CD4-positive, alpha-beta memory T cell (primary cell): ENCODE measurements around the gene BABAM2. TPM values are rescaled to one million over a fixed set of nuclear protein-coding genes. Genes with fewer than 3 reads are reported as not detected.
"Not testable (repeated sequence)": the region's sequence is repeated elsewhere in the genome, so short reads cannot be mapped to it uniquely, and the experiment has no call there.

Experiments used
- CTCF ChIA-PET: fragments of 350-600 bp; sonication (Branson Sonifier 250); formaldehyde crosslinking; loops from one replicate; lab custom pipeline; 2021; ENCODE audit warnings: inconsistent platforms; ENCODE audit not compliant: partially characterized antibody; lab: Charles Lee
- POLR2A ChIA-PET: fragments of 350-600 bp; sonication (Branson Sonifier 250); formaldehyde crosslinking; loops from one replicate; lab custom pipeline; 2021; ENCODE audit not compliant: partially characterized antibody; lab: Charles Lee
- DNase-seq, 5 donors: peaks; one replicate each; pipeline versions ENCODE4 v3.0.0 to v3.0.0-alpha.2; 2020 to 2022; ENCODE audit warnings: mixed read lengths in 1 of 5
- H3K27ac ChIP-seq: one replicate; pipeline ENCODE4 v1.7.0; 2013; ENCODE audit warnings: low read depth, low read length
- H3K27me3 ChIP-seq: 2 replicates; pipeline ENCODE4 v1.7.0; 2013; ENCODE audit warnings: mild to moderate bottlenecking, low read length, moderate library complexity; ENCODE audit not compliant: insufficient read depth
- H3K36me3 ChIP-seq: 2 replicates; pipeline ENCODE4 v1.7.0; 2013; ENCODE audit warnings: mild to moderate bottlenecking, low read length, moderate library complexity; ENCODE audit not compliant: insufficient read depth
- H3K4me1 ChIP-seq: 2 replicates; pipeline ENCODE4 v1.7.0; 2013; ENCODE audit warnings: mild to moderate bottlenecking, low read length, moderate library complexity; ENCODE audit not compliant: insufficient read depth
- H3K4me3 ChIP-seq, 2 donors: one replicate each; pipeline ENCODE4 v1.7.0; 2013; ENCODE audit warnings: low read length in 2 of 2, mild to moderate bottlenecking in 1 of 2
- H3K9me3 ChIP-seq, 2 donors: one replicate each; pipeline ENCODE4 v1.7.0; 2013; ENCODE audit warnings: low read length in 2 of 2, control low read depth in 1 of 2; ENCODE audit not compliant: control insufficient read depth in 1 of 2
- H3K27ac Mint-ChIP-seq, 7 donors: one replicate each; pipeline ENCODE4 v1.8.0; 2020 to 2021; ENCODE audit warnings: mixed read lengths in 7 of 7, mild to moderate bottlenecking in 6 of 7, inconsistent platforms in 3 of 7, moderate library complexity in 3 of 7
- H3K27me3 Mint-ChIP-seq, 2 donors: one replicate each; pipeline ENCODE4 v1.8.0; 2020 to 2021; ENCODE audit warnings: mixed read lengths in 2 of 2
- H3K36me3 Mint-ChIP-seq, 2 donors: one replicate each; pipeline ENCODE4 v1.8.0; 2020 to 2021; ENCODE audit warnings: mixed read lengths in 2 of 2, inconsistent platforms in 1 of 2, mild to moderate bottlenecking in 1 of 2
- H3K4me1 Mint-ChIP-seq, 4 donors: one replicate each; pipeline ENCODE4 v1.8.0; 2020 to 2021; ENCODE audit warnings: mixed read lengths in 4 of 4, mild to moderate bottlenecking in 1 of 4
- H3K4me3 Mint-ChIP-seq, 8 donors: one replicate each; pipeline ENCODE4 v1.8.0; 2020 to 2021; ENCODE audit warnings: mixed read lengths in 8 of 8, mild to moderate bottlenecking in 7 of 8, moderate library complexity in 6 of 8, inconsistent platforms in 3 of 8
- H3K9me3 Mint-ChIP-seq, 8 donors: one replicate each; pipeline ENCODE4 v1.8.0; 2020 to 2021; ENCODE audit warnings: mixed read lengths in 8 of 8, mild to moderate bottlenecking in 5 of 8, inconsistent platforms in 3 of 8, moderate library complexity in 1 of 8
- intact Hi-C: fragments of 100-400 bp; cut with micrococcal nuclease; formaldehyde crosslinking; loops from one replicate; pipeline ENCODE4 v1.15.1; 2023
- polyA plus RNA-seq, 2 donors: library from polyadenylated mRNA; unstranded; fragments of 300-500 nt; fragmentation: Illumina TruSeq; gene quantifications; one replicate each; pipeline ENCODE4 v1.2.3, GENCODE V29; 2021
- total RNA-seq, 2 experiments: library from RNA; stranded (reverse); gene quantifications; one replicate each; pipeline ENCODE4 v1.2.3, GENCODE V29; 2021

Gene BABAM2
- total and polyA plus RNA-seq, 4 experiments from 2014 or later = 37.3 to 60.1 (median 48.2) TPM

- H3K36me3 Mint-ChIP-seq = peaks cover 3 to 11% of the 10 kb centered on the region in 2 donors
- CTCF ChIA-PET = not testable (repeated sequence)
These were observed 223.2 kb downstream of the BABAM2 start for GRCh38 chr2:28113771-28114170.

GRCh38 chr2:28117104-28117596 is 226.6 kb downstream of the BABAM2 start:
- Mint-ChIP-seq H3K4me1 (peaks cover 0 to 7% (median 3%) of the 10 kb centered on the region in 4 donors), H3K36me3 (peaks cover 3 to 5% of the 10 kb centered on the region in 2 donors), H3K27me3 (no peaks in the 10 kb centered on the region), H3K27ac (no peak overlapping the region), H3K9me3 (peaks cover 0 to 7% (median 0%) of the 10 kb centered on the region in 8 donors), H3K4me3 (no peak overlapping the region)
- H3K4me1 ChIP-seq = no peaks in the 10 kb centered on the region
- no peaks in the 10 kb centered on the region for H3K27me3 ChIP-seq
- POLR2A ChIA-PET = no interaction called here
- no peaks in the 10 kb centered on the region for H3K36me3 ChIP-seq
- H3K27ac ChIP-seq = no peak overlapping the region
- no peak overlapping the region for H3K4me3 ChIP-seq
- CTCF ChIA-PET = interaction anchor here (0.6 kb wide), 1 partner anchor 20 kb away, joined by 3 read pairs; no protein-coding TSS in a partner anchor
- DNase-seq = no peak
- intact Hi-C loops = no loop called here
- H3K9me3 ChIP-seq = no peaks in the 10 kb centered on the region

More at GRCh38 chr2:28113771-28114170, 223.2 kb downstream of the BABAM2 start:
- H3K27ac Mint-ChIP-seq, H3K27ac ChIP-seq, H3K4me1 ChIP-seq, H3K36me3 ChIP-seq, POLR2A ChIA-PET, H3K4me1 Mint-ChIP-seq, H3K9me3 ChIP-seq, DNase-seq, H3K27me3 ChIP-seq, H3K9me3 Mint-ChIP-seq, H3K27me3 Mint-ChIP-seq, H3K4me3 ChIP-seq, intact Hi-C loops, H3K4me3 Mint-ChIP-seq: not testable (repeated sequence)

GRCh38 chr2:28119631-28120030 is 229.1 kb downstream of the BABAM2 start:
- H3K27me3 ChIP-seq = no peaks in the 10 kb centered on the region
- no peaks in the 10 kb centered on the region for H3K4me1 ChIP-seq
- Mint-ChIP-seq H3K36me3 (peaks cover 3 to 5% of the 10 kb centered on the region in 2 donors), H3K27ac (no peak overlapping the region), H3K9me3 (peaks cover 0 to 7% (median 0%) of the 10 kb centered on the region in 8 donors), H3K4me3 (no peak overlapping the region), H3K27me3 (no peaks in the 10 kb centered on the region), H3K4me1 (peaks cover 0 to 2% (median 0%) of the 10 kb centered on the region in 4 donors)
- H3K36me3 ChIP-seq = no peaks in the 10 kb centered on the region
- H3K4me3 ChIP-seq = no peak overlapping the region
- H3K9me3 ChIP-seq = no peaks in the 10 kb centered on the region
- POLR2A ChIA-PET = no interaction called here
- CTCF ChIA-PET = no interaction called here
- no peak overlapping the region for H3K27ac ChIP-seq
- intact Hi-C loops = no loop called here
- DNase-seq = no peak

DNA sequence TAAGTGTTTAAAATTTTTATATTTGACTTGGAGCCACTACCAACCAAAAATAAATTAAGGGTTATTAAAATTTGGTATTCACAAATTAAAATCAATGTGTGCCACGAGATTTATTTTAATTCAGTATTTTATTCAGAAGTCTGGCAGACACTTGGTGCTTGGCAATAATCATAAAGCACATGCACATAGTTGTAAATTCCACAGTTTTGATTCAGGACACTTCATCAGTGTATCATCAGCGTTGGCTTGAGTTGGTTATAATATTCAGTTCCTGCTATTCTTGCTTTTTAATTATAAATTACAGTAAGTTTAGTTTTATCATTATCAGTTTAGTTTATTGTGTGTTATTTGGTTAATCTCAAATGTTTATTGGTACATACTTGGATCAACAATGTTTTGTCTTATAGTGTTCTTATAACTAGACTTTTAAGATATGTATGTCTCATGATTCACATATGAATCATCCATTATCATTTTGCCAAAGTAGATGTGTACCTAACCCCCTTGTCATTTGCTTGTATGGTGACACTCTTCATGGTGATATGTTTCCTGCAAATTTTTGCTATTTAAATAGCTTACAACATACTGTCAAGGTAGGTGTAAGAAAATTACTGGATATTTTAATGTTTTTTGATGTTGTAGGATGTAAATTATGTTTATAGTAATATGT is 237.9 kb downstream of the BABAM2 start:
- Histone ChIP-seq H3K4me3 (no peak overlapping the region), H3K27ac (no peak overlapping the region), H3K36me3 (no peaks in the 10 kb centered on the region), H3K4me1 (no peaks in the 10 kb centered on the region), H3K9me3 (no peaks in the 10 kb centered on the region), H3K27me3 (no peaks in the 10 kb centered on the region)
- CTCF ChIA-PET = no interaction called here
- Mint-ChIP-seq H3K4me3 (no peak overlapping the region), H3K4me1 (peaks cover 0 to 4% (median under 1%) of the 10 kb centered on the region in 4 donors), H3K27me3 (no peaks in the 10 kb centered on the region), H3K27ac (no peak overlapping the region), H3K9me3 (no peaks in the 10 kb centered on the region), H3K36me3 (peaks cover 9 to 23% of the 10 kb centered on the region in 2 donors)
- no peak for DNase-seq
- intact Hi-C loops = no loop called here
- POLR2A ChIA-PET = no interaction called here

GRCh38 chr2:28129955-28130695 is 239.6 kb downstream of the BABAM2 start:
- no peaks in the 10 kb centered on the region for H3K9me3 ChIP-seq
- H3K27ac ChIP-seq = no peak overlapping the region
- H3K9me3 Mint-ChIP-seq = no peaks in the 10 kb centered on the region
- POLR2A ChIA-PET = no interaction called here
- peaks cover 0 to 16% (median 11%) of the 10 kb centered on the region in 4 donors for H3K4me1 Mint-ChIP-seq
- H3K27me3 ChIP-seq = no peaks in the 10 kb centered on the region
- H3K27ac Mint-ChIP-seq = peak overlapping the region in 1 of 7 donors; percentile 32
- CTCF ChIA-PET = no interaction called here
- H3K4me3 Mint-ChIP-seq = no peak overlapping the region
- DNase-seq = no peak
- no peak overlapping the region for H3K4me3 ChIP-seq
- no peaks in the 10 kb centered on the region for H3K27me3 Mint-ChIP-seq
- H3K36me3 ChIP-seq = no peaks in the 10 kb centered on the region
- H3K4me1 ChIP-seq = peaks cover 15% of the 10 kb centered on the region
- peaks cover 9 to 23% of the 10 kb centered on the region in 2 donors for H3K36me3 Mint-ChIP-seq
- intact Hi-C loops = no loop called here

DNA sequence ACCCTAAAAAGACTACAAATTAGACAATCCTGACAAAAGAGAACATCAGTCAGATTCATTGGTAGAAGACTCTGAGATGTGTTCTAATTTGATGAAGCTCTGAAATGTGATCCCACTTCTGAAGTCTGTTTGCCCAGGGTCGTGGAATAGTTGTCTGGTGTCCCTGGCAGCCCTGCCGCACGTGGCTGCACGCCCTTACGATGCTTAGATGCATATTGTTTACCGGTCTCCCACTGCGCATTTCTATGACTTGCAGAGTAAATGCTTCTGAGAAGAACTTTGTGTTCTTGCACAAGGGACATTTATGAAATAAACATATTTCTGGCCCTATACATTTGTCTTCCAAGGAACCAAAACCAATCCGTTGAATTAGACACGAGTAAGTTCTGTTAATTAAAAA is 243.2 kb downstream of the BABAM2 start:
- POLR2A ChIA-PET = no interaction called here
- Histone ChIP-seq H3K4me1 (peaks cover 30% of the 10 kb centered on the region), H3K27ac (no peak overlapping the region), H3K9me3 (no peaks in the 10 kb centered on the region), H3K36me3 (no peaks in the 10 kb centered on the region), H3K27me3 (no peaks in the 10 kb centered on the region), H3K4me3 (no peak overlapping the region)
- DNase-seq = no peak
- Mint-ChIP-seq H3K36me3 (peaks cover 5 to 18% of the 10 kb centered on the region in 2 donors), H3K4me3 (no peak overlapping the region), H3K27ac (peak overlapping the region in 4 of 7 donors; percentile 50 to 87 (median 70)), H3K9me3 (no peaks in the 10 kb centered on the region), H3K27me3 (no peaks in the 10 kb centered on the region), H3K4me1 (peaks cover 0 to 29% (median 20%) of the 10 kb centered on the region in 4 donors)
- intact Hi-C loops = no loop called here
- CTCF ChIA-PET = interaction anchor here (0.6 to 0.7 kb wide), 2 partner anchors 20 to 131 kb away, joined by 3 read pairs; no protein-coding TSS in a partner anchor

GRCh38 chr2:28134262-28134812 is 243.8 kb downstream of the BABAM2 start:
- H3K4me3 ChIP-seq = no peak overlapping the region
- no peaks in the 10 kb centered on the region for H3K27me3 ChIP-seq
- peaks cover 30% of the 10 kb centered on the region for H3K4me1 ChIP-seq
- H3K36me3 ChIP-seq = no peaks in the 10 kb centered on the region
- H3K36me3 Mint-ChIP-seq = peaks cover 5 to 20% of the 10 kb centered on the region in 2 donors
- peak in 2 of 5 donors; percentile 6 to 22 for DNase-seq
- no peaks in the 10 kb centered on the region for H3K9me3 Mint-ChIP-seq
- peaks cover 0 to 29% (median 20%) of the 10 kb centered on the region in 4 donors for H3K4me1 Mint-ChIP-seq
- no peaks in the 10 kb centered on the region for H3K27me3 Mint-ChIP-seq
- intact Hi-C loops = no loop called here
- ChIA-PET CTCF (interaction anchor here (0.6 to 0.7 kb wide), 2 partner anchors 20 to 131 kb away, joined by 3 read pairs; no protein-coding TSS in a partner anchor), POLR2A (no interaction called here)
- H3K27ac ChIP-seq = peak overlapping the region; percentile 32
- peak overlapping the region in 2 of 8 donors; percentile 9 to 30 for H3K4me3 Mint-ChIP-seq
- H3K9me3 ChIP-seq = no peaks in the 10 kb centered on the region
- H3K27ac Mint-ChIP-seq = peak overlapping the region in 6 of 7 donors; percentile 42 to 87 (median 69)
